H7 (cell line): ENCODE data around the gene ABCD3. TPM values are rescaled to one million over a fixed set of nuclear protein-coding genes. Genes with fewer than 3 reads are reported as not detected.
"Not testable (repeated sequence)": the region's sequence is repeated elsewhere in the genome, so short reads cannot be mapped to it uniquely, and the experiment has no call there.

ENCODE experiments used
- DNase-seq: peaks from one replicate; pipeline ENCODE4 v3.0.0; 2012
- H3K27me3 ChIP-seq: 2 replicates; pipeline ENCODE4 v1.6.0; 2011; ENCODE audit warnings: mild to moderate bottlenecking, low read length; ENCODE audit not compliant: control insufficient read depth, insufficient read depth
- H3K36me3 ChIP-seq: replicated peaks from 2 replicates; pipeline ENCODE4 v1.5.1; 2011; ENCODE audit warnings: low read length; ENCODE audit not compliant: control insufficient read depth, insufficient read depth
- H3K4me3 ChIP-seq: 2 replicates; pipeline ENCODE4 v1.5.1; 2011; ENCODE audit warnings: low read depth, mild to moderate bottlenecking, control low read depth, low read length, moderate library complexity; ENCODE audit not compliant: insufficient read depth
- total RNA-seq: library from RNA; depleted of rRNA; stranded (reverse); fragments of >200 nt; shearing (Covaris generic); gene quantifications from 2 replicates; pipeline ENCODE4 v1.2.3, GENCODE V29; 2014; rRNA removed

The ABCD3 gene
- total RNA-seq, 1 experiment from 2014 or later = 32.1 TPM

GRCh38 chr1:94551449-94551848 lies 133.3 kb downstream of the ABCD3 start:
- no peaks in the 10 kb centered on the region for H3K36me3 ChIP-seq
- no peaks in the 10 kb centered on the region for H3K27me3 ChIP-seq
- no peak overlapping the region for H3K4me3 ChIP-seq
- DNase-seq = no peak

DNA sequence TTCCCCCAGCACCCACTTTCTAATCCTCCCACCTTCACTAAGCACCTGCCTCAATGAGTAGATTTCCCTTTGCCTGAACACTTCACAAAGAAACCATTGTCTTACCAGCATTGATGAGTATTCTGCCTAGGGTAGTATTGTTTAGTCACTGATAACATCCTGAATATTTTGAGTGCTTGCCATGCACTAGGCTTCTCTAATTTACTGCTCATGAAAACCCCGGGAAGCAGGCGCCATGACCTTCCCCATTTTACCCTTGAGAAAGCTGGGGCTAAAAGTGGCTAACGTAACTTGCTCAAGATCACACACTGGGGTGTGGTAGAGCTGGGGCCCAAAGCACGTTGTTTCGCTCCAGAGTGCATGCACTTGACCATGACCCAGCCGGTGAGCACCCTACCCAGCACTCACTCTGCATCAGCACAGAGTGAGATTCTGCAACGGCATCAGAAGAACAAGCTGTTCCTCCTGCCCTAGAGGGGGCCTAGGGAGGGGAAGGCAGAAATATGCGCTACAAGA lies 133.9 kb downstream of the ABCD3 start:
- no peak overlapping the region for H3K4me3 ChIP-seq

DNA sequence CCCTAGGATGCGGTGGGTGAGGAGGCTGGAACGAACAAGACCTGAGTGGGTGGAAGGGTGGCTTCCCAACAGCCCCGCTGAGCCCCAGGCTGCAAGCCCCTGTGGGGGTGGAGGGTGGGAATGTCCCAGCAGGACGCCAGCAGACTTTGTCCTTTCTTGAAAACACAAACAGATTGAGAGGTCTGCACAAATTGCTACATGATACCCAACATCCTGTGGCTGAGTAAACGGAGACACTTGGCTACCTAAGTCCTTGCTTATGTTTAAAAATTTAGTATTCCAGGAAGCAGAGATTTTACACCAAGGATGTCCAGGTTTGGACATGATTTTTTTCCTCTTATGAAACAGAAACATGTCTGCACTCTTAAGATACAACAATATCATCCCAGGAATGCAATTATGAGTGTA lies 135.1 kb downstream of the ABCD3 start:
- no peaks in the 10 kb centered on the region for H3K27me3 ChIP-seq
- no peaks in the 10 kb centered on the region for H3K36me3 ChIP-seq
- H3K4me3 ChIP-seq = no peak overlapping the region
- DNase-seq = no peak

More for the DNA sequence above, 133.9 kb downstream of the ABCD3 start:
- no peaks in the 10 kb centered on the region for H3K36me3 ChIP-seq
- DNase-seq = no peak
- H3K27me3 ChIP-seq = no peaks in the 10 kb centered on the region

DNA sequence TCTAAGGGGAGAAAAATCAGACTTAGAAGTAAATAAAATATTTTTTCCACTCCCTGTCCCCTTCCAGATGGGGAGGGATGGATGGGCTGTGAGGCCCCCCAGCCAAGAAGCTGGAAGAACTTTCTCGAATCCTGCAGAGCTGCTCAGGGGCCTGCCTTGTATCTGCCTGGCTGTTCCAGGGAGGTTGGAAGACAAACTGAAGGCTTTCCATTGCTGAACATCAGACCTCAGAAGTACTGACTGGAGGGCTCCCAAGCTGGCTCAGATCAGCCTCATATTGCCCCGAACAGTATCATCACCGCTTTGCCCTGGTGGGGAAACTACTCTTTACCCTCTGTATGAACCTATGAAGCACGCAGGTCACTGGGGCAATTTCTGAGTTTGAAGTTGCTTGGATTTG lies 135.7 kb downstream of the ABCD3 start:
- Histone ChIP-seq H3K27me3 (no peaks in the 10 kb centered on the region), H3K4me3 (no peak overlapping the region), H3K36me3 (no peaks in the 10 kb centered on the region)
- no peak for DNase-seq

- no peak overlapping the region for H3K4me3 ChIP-seq
- peak; percentile 29 for DNase-seq
- no peaks in the 10 kb centered on the region for H3K27me3 ChIP-seq
- no peaks in the 10 kb centered on the region for H3K36me3 ChIP-seq
These were observed 136.4 kb downstream of the ABCD3 start for GRCh38 chr1:94554580-94554979.

GRCh38 chr1:94555091-94555490 lies 136.9 kb downstream of the ABCD3 start:
- H3K27me3 ChIP-seq = no peaks in the 10 kb centered on the region
- H3K36me3 ChIP-seq = no peaks in the 10 kb centered on the region
- no peak overlapping the region for H3K4me3 ChIP-seq
- DNase-seq = no peak

DNA sequence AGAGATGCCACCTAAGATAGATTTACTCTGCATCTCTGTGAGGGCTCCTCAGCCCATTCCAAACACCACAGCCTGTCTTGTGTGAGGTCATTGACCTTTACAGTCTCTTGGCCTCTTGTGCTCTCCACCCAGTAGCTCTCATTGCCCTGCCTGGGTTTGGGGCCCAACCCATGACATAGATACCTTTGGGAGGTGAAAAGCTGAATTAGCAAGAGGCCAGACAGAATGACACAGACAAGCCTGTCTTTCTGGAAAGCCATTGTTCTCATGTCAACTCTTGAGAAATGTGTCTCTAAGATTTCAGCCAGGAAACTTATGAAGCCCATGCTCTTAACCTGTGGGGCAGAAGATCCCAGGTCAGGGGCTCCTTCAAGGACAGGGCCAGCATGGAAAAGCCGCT lies 141.7 kb downstream of the ABCD3 start:
- Histone ChIP-seq H3K4me3 (no peak overlapping the region), H3K27me3 (no peaks in the 10 kb centered on the region), H3K36me3 (no peaks in the 10 kb centered on the region)
- DNase-seq = no peak

- DNase-seq = no peak
- no peak overlapping the region for H3K4me3 ChIP-seq
- H3K36me3 ChIP-seq = no peaks in the 10 kb centered on the region
- no peaks in the 10 kb centered on the region for H3K27me3 ChIP-seq
These were observed 142.1 kb downstream of the ABCD3 start for GRCh38 chr1:94560333-94560732.

- Histone ChIP-seq H3K36me3 (no peaks in the 10 kb centered on the region), H3K4me3 (no peak overlapping the region), H3K27me3 (no peaks in the 10 kb centered on the region)
- DNase-seq = no peak
These were observed 144.5 kb downstream of the ABCD3 start for GRCh38 chr1:94562519-94563260.

DNA sequence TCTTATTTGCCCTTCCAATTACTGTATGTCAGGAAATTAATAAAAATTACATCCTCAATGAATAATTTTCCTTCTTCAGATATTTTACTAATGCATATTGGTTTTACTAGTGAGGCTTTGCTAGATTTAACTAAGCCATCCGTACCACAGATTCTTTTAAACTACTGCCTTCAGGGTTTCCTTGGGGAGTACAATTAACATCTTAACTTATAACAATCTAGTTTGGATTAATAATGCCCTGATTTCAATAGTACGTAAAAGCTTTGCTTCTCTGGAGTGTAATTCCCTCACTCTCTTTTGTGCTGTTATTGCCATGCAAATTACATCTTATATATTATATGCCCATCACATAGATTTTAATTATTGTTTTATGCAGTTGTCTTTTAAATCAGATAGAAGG lies 147.7 kb downstream of the ABCD3 start:
- DNase-seq = no peak
- H3K36me3 ChIP-seq = no peaks in the 10 kb centered on the region
- no peak overlapping the region for H3K4me3 ChIP-seq
- H3K27me3 ChIP-seq = no peaks in the 10 kb centered on the region

DNA sequence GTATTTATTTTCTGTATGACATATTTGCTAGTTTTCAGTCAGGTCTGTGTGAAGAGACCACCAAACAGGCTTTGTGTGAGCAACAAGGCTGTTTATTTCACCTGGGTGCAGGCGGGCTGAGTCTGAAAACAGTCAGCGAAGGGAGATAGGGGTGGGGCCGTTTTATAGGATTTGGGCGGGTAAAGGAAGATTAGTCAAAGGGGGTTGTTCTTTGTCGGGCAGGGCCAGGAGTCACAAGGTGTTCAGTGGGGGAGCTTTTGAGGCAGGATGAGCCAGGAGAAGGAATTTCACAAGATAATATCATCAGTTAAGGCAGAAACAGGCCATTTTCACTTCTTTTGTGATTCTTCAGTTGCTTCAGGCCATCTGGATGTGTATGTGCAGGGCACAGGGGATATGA lies 148.2 kb downstream of the ABCD3 start:
- H3K36me3 ChIP-seq, H3K4me3 ChIP-seq, DNase-seq, H3K27me3 ChIP-seq: not testable (repeated sequence)

- H3K36me3 ChIP-seq, H3K27me3 ChIP-seq, DNase-seq, H3K4me3 ChIP-seq: not testable (repeated sequence)
These were observed 149.9 kb downstream of the ABCD3 start for GRCh38 chr1:94567975-94568607.

Other genes starting within 250 kb of the ABCD3 start
- 5.4 and 5.6 TPM in 2 replicates for gene ARHGAP29, start 180.8 kb upstream of the ABCD3 start, total RNA-seq
- gene F3, start 123.4 kb downstream of the ABCD3 start, total RNA-seq = 21.9 and 37.7 TPM in 2 replicates